HG03378 (cell line): ENCODE measurements around the gene EWSR1.
A peak's percentile ranks its signal among the peaks of the same experiment; 100 is the strongest.

Experiments used
- ATAC-seq: cut with Tn5 transposase; IDR thresholded peaks from one replicate; pipeline ENCODE4 v1.9.1; 2021; ENCODE audit warnings: mild to moderate bottlenecking, moderate library complexity; ENCODE audit not compliant: unreplicated experiment

The EWSR1 gene

DNA sequence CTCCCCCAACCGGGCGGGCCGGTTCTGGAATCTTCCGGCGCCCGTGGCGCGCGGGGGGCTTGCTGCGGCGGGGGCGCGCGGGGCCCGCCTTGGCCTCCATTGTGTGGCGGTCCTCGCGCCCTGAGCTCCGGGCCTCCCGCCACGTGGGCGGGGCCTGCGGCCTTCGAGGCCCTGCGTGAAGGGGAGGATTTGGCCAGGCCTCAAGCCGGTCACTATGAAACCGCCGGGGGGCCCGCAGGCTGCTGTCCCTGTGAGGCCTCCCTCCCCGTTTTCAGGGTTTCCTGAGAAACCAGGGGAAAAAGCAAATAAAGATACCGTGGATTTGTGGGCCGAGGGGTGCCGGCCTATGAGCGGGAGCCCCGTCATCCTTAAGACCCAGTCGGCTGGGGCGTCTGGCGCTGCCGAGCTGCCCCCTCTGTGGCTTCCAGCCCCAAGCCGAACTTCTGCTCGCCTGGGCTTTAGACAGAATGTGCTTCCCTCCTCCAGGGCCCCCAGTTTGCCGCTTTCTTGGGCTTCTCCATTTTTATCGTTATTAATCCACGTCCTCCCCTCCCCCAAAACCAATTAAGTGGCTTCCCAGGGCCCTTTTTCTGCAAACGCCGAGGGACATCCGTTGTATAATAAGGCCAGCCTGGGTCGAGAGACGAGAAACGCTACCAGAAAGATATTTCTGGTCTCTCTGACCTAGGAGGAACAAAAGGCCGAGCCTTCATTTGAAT is 602 bp downstream of the EWSR1 start:
- ATAC-seq: peak; percentile 18

DNA sequence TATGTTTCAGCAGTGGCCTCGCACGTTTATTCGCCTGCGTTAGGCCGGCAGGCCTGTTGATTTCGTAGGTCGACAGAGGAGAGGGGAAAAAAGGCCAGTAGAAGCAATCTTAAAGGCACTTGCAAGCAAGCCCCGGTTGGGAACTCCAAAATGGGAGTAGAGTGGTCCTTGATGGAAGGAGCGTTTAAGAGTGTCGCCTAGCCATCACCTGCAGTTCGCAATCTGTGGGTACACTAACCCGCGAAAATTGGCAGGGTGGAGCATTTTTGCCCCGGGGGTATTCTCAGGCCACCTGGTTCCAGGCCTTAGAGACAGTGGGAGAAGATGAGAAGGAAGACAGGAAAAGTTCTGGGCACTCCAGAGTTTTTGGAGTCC is 1.1 kb downstream of the EWSR1 start:
- ATAC-seq: no peak

- no peak for ATAC-seq
These were observed 1.8 kb downstream of the EWSR1 start for GRCh38 chr22:29269731-29270474.

- ATAC-seq: no peak
These were observed 2.6 kb downstream of the EWSR1 start for GRCh38 chr22:29270475-29271271.

DNA sequence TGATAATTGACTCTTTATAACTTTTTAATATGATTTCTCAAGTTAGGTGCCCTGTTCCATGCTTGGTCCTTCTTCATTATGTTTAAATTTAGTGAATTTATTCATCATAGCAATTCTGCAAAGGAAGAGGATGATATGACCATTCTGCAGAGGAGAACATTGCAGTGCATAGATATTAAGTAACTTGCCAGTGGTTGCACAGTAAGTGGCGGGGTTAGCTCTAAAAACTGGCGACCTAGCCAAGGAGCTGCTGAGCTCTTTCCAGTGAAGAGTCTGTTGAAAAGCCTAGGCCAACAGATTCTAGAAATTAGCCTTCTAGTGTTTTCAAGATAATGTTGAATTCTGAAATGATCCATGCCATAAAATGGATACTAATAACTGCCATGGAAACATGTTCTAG is 4.6 kb downstream of the EWSR1 start:
- ATAC-seq: no peak

DNA sequence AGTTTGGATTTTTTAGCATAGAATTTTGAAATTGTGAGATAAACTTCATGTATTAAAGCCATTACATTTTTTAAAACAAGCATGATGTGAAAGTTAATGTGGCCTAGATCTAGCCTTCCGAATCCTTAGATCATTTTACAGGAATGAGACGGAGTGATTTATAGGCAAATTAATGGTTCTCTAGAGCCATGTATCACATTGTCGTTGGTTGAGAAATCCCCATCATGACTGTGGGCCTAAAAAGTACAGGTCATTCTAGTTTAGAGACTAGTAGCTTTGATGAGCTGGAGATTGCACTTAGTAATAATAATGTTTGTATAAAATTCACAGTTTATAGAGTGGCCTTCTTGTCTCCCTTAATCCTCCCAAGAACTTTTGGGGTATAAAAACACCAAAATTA is 7.1 kb downstream of the EWSR1 start:
- no peak for ATAC-seq

DNA sequence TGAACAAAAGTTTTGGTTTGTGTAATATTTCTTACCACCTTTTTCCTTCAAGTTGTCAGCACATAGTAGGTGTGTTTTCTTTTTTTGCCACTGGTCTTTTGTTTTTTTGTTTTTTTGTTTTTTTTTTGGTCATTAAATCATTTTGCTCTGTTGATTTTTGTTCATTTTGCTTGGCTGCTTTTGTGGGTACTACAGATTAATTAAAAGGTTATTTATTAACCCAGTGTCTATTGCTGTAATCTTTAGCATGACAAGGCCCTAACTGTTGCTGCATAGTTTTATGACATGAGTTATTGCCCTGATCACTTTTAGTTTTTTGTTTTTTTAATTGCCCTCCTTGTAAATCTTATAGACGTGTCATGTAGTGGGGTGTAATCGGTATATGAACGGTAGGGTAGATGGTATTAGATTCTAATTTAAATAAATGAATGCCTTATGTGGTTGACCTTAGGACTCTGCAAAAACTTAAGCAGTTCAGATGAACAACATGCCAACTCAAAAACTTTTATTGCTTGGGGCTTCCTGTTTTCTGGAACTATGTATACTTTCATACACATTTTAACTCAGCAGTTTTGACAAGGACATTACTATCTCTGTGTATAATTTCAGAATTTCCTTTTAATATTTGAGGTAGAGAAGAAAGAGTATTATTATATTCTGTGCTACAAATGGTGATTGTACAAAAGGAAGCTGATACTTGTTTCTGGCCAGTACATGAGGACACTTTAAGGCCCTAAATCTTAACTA is 7.9 kb downstream of the EWSR1 start:
- no peak for ATAC-seq

DNA sequence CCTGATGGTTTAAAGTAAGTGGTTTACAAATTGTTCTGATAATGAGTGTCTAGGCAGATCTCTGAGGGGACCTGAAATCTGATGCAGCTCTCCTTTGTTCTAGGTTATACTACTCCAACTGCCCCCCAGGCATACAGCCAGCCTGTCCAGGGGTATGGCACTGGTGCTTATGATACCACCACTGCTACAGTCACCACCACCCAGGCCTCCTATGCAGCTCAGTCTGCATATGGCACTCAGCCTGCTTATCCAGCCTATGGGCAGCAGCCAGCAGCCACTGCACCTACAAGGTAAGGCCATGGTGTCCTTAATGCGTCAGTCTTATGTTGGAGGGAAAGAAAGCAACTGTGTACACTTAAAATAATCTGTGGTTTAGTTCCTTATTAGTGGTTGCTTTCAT is 9.9 kb downstream of the EWSR1 start:
- no peak for ATAC-seq

- ATAC-seq: no peak
These were observed 16.1 kb downstream of the EWSR1 start for GRCh38 chr22:29284196-29284595.

DNA sequence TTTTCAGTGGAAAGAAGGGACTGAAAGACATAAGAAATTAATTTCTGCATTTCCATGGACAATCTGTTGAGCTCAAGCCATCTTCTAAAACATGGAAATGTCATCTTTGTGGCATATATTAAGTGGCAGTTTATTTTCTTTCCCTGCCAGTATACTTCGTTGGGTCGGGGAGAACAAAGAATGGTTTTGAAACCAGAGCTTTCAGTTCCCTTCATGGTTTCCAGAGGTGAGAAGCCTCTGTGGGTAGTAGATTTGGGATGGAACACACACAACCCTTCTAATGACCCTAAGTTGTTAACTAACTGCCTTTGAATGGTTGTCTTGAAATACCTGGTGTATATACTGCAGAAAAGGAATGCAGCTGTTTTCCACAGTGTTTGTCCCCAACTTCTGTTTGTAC is 20.8 kb downstream of the EWSR1 start:
- no peak for ATAC-seq

DNA sequence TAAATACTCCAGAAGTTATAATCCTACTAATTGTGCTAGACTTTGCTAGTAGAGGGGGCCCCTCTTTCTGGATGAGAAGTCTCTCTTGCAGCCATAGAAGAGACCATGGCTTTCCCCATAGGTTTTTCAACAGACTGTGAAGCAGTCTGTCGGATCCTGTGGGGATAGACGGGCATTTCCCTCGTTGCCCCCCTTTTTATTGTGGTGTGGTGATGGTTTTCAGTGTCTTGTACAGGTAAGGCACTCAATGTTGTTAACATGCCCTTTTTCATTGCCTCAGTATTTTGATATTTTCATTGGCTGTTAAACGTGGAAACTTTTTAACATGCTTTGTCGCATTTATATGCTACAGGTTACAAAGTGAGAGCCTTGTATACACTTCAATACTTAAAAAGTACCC is 22.0 kb downstream of the EWSR1 start:
- no peak for ATAC-seq

DNA sequence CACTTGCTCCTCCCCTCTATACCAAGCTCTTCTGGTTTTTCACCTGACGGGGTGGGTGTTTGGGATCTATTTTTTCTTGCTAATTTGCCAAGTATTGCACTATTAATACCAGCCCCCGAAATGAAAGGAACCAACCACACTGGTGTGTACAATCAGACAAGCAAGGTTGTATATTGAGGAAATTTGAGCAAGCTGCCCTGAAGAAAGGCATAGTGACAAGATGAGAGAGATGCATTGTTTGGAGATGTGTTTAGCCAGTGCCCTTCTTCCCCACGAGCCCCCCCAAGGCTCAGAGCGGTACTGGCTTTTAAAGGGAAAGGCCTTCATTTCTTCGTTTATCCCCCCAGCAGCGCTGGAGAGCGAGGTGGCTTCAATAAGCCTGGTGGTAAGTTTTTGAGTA is 23.1 kb downstream of the EWSR1 start:
- no peak for ATAC-seq

GRCh38 chr22:29292379-29292778 is 24.3 kb downstream of the EWSR1 start:
- no peak for ATAC-seq

- no peak for ATAC-seq
These were observed 30.6 kb downstream of the EWSR1 start for GRCh38 chr22:29298641-29299040.

DNA sequence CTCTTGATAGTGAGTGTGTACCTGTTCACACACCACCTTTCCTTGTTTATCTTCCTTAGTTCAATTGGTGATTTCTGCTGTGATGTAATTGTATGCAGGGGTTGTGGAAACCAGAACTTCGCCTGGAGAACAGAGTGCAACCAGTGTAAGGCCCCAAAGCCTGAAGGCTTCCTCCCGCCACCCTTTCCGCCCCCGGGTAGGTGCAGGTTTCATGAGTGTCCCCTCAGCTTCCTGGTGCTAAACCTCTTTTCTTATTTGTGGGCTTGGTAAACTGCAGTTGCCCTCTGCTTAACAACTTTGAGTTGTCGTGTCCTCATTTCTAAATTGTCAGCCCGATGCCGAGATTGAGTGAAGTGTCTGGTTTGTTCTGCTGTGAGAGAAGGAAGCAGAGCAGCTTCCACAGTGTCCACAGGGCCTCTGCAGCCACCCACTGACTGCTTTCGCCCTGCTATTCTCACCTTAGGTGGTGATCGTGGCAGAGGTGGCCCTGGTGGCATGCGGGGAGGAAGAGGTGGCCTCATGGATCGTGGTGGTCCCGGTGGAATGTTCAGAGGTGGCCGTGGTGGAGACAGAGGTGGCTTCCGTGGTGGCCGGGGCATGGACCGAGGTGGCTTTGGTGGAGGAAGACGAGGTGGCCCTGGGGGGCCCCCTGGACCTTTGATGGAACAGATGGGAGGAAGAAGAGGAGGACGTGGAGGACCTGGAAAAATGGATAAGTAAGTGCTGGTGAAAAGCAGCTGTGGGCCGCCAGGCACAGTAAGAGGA is 31.2 kb downstream of the EWSR1 start:
- ATAC-seq: no peak

- no peak for ATAC-seq
These were observed 32.4 kb downstream of the EWSR1 start for GRCh38 chr22:29300467-29300806.

DNA sequence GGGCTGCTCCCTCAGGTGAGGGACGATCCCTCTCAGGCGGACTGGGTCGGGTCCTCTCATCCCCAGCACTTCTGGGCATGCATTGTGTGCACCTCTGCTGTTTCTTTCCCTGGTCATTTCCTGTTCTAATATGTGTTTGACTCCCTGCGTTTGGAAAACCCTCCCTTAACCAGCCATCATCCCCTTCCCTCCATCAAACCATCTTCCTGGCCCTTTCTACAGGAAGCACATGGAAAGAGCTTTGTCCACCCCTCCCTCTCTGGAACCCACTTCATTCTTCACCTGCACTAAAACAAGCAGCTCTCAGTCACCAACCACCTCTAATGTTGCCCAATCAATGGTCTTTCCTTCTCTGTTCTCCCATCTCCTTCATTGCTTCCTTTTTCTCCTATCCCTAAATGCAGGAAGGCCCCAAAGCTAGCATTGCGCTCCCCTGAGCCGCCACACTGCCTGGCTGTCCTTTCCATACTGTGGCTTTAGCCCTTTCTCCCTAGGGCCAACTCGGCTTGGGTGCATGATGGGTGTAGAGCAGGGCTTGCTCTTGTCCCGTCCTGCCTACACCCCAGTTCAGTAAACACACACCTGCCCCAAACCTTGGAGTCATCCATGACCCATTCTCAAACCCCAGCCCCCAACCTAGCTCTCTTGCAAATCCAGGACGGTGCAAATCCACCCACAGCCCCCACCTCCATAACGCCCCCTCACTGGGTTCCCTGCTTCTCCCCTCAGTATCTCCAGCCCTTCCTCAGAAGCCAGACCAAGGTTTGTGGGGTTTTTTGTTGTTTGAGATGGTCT is 32.9 kb downstream of the EWSR1 start:
- no peak for ATAC-seq

DNA sequence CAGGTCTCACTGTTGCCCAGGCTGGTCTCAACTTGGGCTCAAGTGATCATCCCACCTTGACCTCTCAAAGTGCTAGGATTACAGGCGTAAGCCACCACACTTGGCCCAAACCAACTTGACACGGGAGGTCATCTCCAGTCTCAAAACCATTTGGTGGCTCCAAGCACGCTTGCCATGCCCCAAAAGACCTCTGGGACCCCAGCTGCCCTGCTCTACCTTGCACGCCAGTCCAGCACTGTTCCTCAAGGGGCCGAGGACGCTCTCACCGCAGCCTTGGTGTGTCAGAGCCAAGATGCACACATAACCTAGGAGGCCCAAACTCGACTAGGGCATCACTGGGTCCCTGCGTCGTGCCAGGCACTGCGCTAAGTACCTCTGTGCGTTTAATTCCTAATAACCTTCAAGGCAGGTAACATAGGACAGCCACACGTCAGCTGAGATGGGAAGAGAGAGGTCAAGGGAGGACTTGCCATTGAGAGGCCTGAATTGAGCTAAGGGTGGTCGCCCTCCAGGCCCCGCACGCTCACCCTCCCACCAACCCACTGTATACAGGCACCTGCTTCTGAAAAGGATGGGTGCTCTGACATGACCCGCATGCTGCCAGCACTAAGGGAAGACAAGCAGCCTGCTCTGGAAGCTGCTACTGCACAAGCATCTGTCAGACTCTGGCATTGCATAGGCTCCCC is 33.8 kb downstream of the EWSR1 start:
- ATAC-seq: no peak

GRCh38 chr22:29302402-29302680 is 34.3 kb downstream of the EWSR1 start:
- ATAC-seq: no peak
